Endodermal cell (in vitro differentiated cells): ENCODE data around the gene MAP4K3. TPM values are rescaled to one million over a fixed set of nuclear protein-coding genes. Genes with fewer than 3 reads are reported as not detected.

Source experiments
- DNase-seq: peaks from one replicate; pipeline ENCODE4 v3.0.0-alpha.2; 2017
- H3K27ac ChIP-seq: 2 replicates; pipeline ENCODE4 v1.5.1; 2013; ENCODE audit warnings: mild to moderate bottlenecking, low read depth, low read length, moderate library complexity
- H3K27me3 ChIP-seq: 2 replicates; pipeline ENCODE4 v1.6.1; 2013; ENCODE audit warnings: mild to moderate bottlenecking, low read length, moderate library complexity; ENCODE audit not compliant: insufficient read depth, control insufficient read depth, poor library complexity, severe bottlenecking
- H3K36me3 ChIP-seq: 2 replicates; pipeline ENCODE4 v1.7.0; 2013; ENCODE audit warnings: mild to moderate bottlenecking, low read length, moderate library complexity; ENCODE audit not compliant: control insufficient read depth, insufficient read depth
- H3K4me1 ChIP-seq: one replicate; pipeline ENCODE4 v1.7.0; 2013; ENCODE audit warnings: low read length; ENCODE audit not compliant: control insufficient read depth, insufficient read depth
- H3K4me3 ChIP-seq: 2 replicates; pipeline ENCODE4 v1.5.1; 2013; ENCODE audit warnings: mild to moderate bottlenecking, low read length, moderate library complexity
- H3K9ac ChIP-seq: 2 replicates; pipeline ENCODE4 v1.6.1; 2013; ENCODE audit warnings: mild to moderate bottlenecking, low read length, moderate library complexity; ENCODE audit not compliant: poor library complexity, severe bottlenecking; ENCODE audit errors: extremely low read depth
- H3K9me3 ChIP-seq: 2 replicates; pipeline ENCODE4 v1.6.1; 2013; ENCODE audit warnings: mild to moderate bottlenecking, low read length, moderate library complexity; ENCODE audit not compliant: control insufficient read depth
- H3K27ac Mint-ChIP-seq: 2 replicates; pipeline ENCODE4 v1.8.0; 2020; ENCODE audit warnings: mixed read lengths
- H3K27me3 Mint-ChIP-seq: 2 replicates; pipeline ENCODE4 v1.8.0; 2021; ENCODE audit warnings: mild to moderate bottlenecking, mixed read lengths; ENCODE audit not compliant: insufficient read depth
- H3K36me3 Mint-ChIP-seq: 2 replicates; pipeline ENCODE4 v1.8.0; 2020; ENCODE audit warnings: low read depth, mixed read lengths
- H3K4me1 Mint-ChIP-seq: 2 replicates; pipeline ENCODE4 v1.8.0; 2020; ENCODE audit warnings: mixed read lengths
- H3K4me3 Mint-ChIP-seq: 2 replicates; pipeline ENCODE4 v1.8.0; 2020; ENCODE audit warnings: mild to moderate bottlenecking, moderate library complexity, mixed read lengths
- H3K9me3 Mint-ChIP-seq: 2 replicates; pipeline ENCODE4 v1.8.0; 2020; ENCODE audit warnings: mild to moderate bottlenecking, mixed read lengths
- CTCF ChIP-seq: fragments of 200-600 bp; sonication (generic); conservative IDR thresholded peaks from 2 replicates; pipeline ENCODE4 v1.5.0; 2021; ENCODE audit warnings: antibody characterized with exemption, mild to moderate bottlenecking
- WGBS, 2 experiments: methylation state at CpG; one replicate each; pipeline versions ENCODE4 v1.1.5 to v1.1.7; 2013; ENCODE audit warnings: missing lambda C conversion rate in 2 of 2, mixed read lengths in 1 of 2; ENCODE audit not compliant: insufficient coverage in 1 of 2, insufficient read length in 1 of 2; 5-methylcytosine and 5-hydroxymethylcytosine counted together
- total RNA-seq, 2 donors: library from RNA; stranded (reverse); fragmentation: NEBNext Ultra II Directional in 1 of 2; extraction: Animal tissue kit (Norgen Biotek cat#: 25700) in 1 of 2; gene quantifications; 2 replicates in 1 of 2; 3 replicates in 1 of 2; pipeline ENCODE4 v1.2.1, GENCODE V29; 2021

The MAP4K3 gene
- total RNA-seq, 2 donors from 2014 or later = 39.1 to 45.5 TPM

DNA sequence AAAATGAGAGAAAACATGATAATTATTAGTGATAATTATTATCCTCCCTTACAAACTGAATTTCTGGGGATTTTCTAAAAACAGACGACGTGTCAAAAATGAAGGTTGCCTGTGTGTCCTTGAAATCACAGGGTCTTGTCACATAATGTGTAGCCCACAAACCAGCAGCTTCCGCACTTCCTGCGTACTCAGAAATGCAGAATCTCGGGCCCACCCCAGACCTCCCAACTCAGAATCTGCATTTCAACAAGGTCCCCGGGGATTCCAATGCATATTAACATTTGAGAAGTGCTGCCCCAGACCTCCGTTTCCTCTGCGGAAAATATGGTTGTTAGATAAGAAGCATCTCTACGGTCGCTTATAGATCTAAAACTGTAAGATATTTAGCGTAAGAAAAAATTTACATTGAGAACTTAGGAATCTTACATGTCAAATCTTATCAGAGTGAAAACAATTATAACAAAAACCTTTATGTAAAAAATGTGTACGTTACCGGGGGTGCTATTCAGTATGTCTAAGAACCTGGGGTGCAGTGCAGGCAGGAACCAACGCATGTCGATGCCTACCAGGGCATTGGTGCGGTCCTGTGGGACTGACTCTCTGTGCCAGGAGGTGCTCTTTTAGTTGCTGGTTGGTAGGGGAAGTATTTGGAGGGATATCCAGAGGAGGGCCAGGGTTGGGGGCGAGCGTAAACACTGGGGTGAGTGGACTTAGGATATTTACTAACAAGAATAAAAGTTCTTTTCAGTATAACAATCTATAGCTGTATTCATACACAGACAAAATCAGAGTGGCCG lies 208.5 kb downstream of the MAP4K3 start:
- Mint-ChIP-seq H3K9me3 (no peaks in the 10 kb centered on the region), H3K4me1 (peaks cover 12% of the 10 kb centered on the region), H3K4me3 (peak overlapping the region; percentile 47), H3K36me3 (no peaks in the 10 kb centered on the region), H3K27me3 (no peaks in the 10 kb centered on the region), H3K27ac (peak overlapping the region; percentile 50)
- DNase-seq = peak; percentile 70
- no peaks in the 10 kb centered on the region for H3K9me3 ChIP-seq
- H3K27ac ChIP-seq = no peak overlapping the region
- H3K27me3 ChIP-seq = no peaks in the 10 kb centered on the region
- TF ChIP-seq CTCF = peak; percentile 45
- no peak overlapping the region for H3K9ac ChIP-seq
- no peaks in the 10 kb centered on the region for H3K36me3 ChIP-seq
- WGBS, 2 experiments = 13 to 27% methylated on average over 7 to 17 of the region's 19 CpGs
- no peaks in the 10 kb centered on the region for H3K4me1 ChIP-seq
- H3K4me3 ChIP-seq = peak overlapping the region; percentile 11

GRCh38 chr2:39227628-39228412 lies 209.3 kb downstream of the MAP4K3 start:
- Mint-ChIP-seq H3K36me3 (no peaks in the 10 kb centered on the region), H3K4me3 (peak overlapping the region; percentile 47), H3K4me1 (peaks cover 12% of the 10 kb centered on the region), H3K27me3 (no peaks in the 10 kb centered on the region), H3K9me3 (no peaks in the 10 kb centered on the region), H3K27ac (peak overlapping the region; percentile 84)
- Histone ChIP-seq H3K9me3 (no peaks in the 10 kb centered on the region), H3K36me3 (no peaks in the 10 kb centered on the region), H3K27me3 (no peaks in the 10 kb centered on the region), H3K9ac (no peak overlapping the region), H3K4me3 (peak overlapping the region; percentile 11), H3K4me1 (no peaks in the 10 kb centered on the region), H3K27ac (no peak overlapping the region)
- TF ChIP-seq CTCF = peak; percentile 97
- WGBS, 2 experiments = 24 to 40% methylated on average over 6 to 9 of the region's 9 CpGs
- DNase-seq = peak; percentile 92

DNA sequence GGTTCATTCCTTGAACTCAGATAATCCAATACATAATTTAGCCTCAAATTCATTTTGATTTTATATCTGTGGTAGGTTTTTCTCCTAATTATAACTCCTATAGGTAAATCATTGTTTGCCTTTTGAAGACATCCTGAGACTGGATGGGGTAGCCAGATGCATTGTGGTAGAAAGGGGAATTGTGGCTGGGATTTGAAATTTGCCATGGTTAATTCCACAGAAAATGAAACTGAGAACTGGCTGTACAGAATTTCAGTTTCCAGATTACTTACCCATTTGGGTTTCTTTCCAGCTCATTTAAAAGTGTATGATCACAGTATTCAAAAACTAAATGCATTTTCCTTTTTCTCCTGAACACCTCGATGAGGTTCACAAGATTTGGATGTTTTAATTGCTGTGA lies 211.5 kb downstream of the MAP4K3 start:
- DNase-seq = no peak
- Histone ChIP-seq H3K27me3 (no peaks in the 10 kb centered on the region), H3K27ac (no peak overlapping the region), H3K9ac (no peak overlapping the region), H3K9me3 (no peaks in the 10 kb centered on the region), H3K4me1 (no peaks in the 10 kb centered on the region), H3K36me3 (no peaks in the 10 kb centered on the region), H3K4me3 (no peak overlapping the region)
- no peaks in the 10 kb centered on the region for H3K36me3 Mint-ChIP-seq
- no peak for TF ChIP-seq CTCF
- peaks cover 12% of the 10 kb centered on the region for H3K4me1 Mint-ChIP-seq
- H3K27ac Mint-ChIP-seq = no peak overlapping the region
- no peaks in the 10 kb centered on the region for H3K27me3 Mint-ChIP-seq
- H3K4me3 Mint-ChIP-seq = no peak overlapping the region
- WGBS, 2 experiments = no CpG with 5 or more reads among the region's 1 CpG
- H3K9me3 Mint-ChIP-seq = no peaks in the 10 kb centered on the region
